Measurements from ENCODE around the gene SOAT1. TPM values are rescaled to one million over a fixed set of nuclear protein-coding genes. Genes with fewer than 3 reads are reported as not detected.

Gene SOAT1
- total and polyA plus RNA-seq, 2 experiments from 2014 or later = 20.8 to 28.9 TPM

GRCh38 chr1:179372160-179372559 is 78.6 kb downstream of the SOAT1 start:
- H3K9me3 ChIP-seq (ENCODE audit: low read depth) = no peaks in the 10 kb centered on the region
- no peaks in the 10 kb centered on the region for H4K20me1 ChIP-seq (ENCODE audit: insufficient read depth, poor library complexity, severe bottlenecking)
- H3K4me2 ChIP-seq = no peak overlapping the region
- no peak overlapping the region for H3K4me3 ChIP-seq
- H3K36me3 ChIP-seq (replicated peaks; ENCODE audit: insufficient read depth, low read depth) = no peaks in the 10 kb centered on the region
- no peak overlapping the region for H2AFZ ChIP-seq
- H3K4me1 ChIP-seq (ENCODE audit: insufficient read depth) = no peaks in the 10 kb centered on the region
- DNase-seq (ENCODE audit: low spot score) = no peak
- TF ChIP-seq CTCF (IDR thresholded peaks at IDR 0.05; ENCODE audit: poor library complexity) (no peak), EZH2phosphoT487 (IDR thresholded peaks at IDR 0.05; ENCODE audit: low read depth, severe bottlenecking, unreplicated experiment) (no peak), EZH2 (IDR thresholded peaks at IDR 0.05; ENCODE audit: borderline replicate concordance) (no peak)
- no peaks in the 10 kb centered on the region for H3K9me2 ChIP-seq (replicated peaks; ENCODE audit: insufficient read depth)
- H3K79me2 ChIP-seq = no peaks in the 10 kb centered on the region
- H3K27me3 ChIP-seq = no peaks in the 10 kb centered on the region
- no peak overlapping the region for H3K27ac ChIP-seq
- 89% methylated on average over 4 of the region's 4 CpGs for WGBS (ENCODE audit: low lambda C conversion rate, missing lambda C conversion rate)

- Histone ChIP-seq H3K9me2 (replicated peaks; ENCODE audit: insufficient read depth) (no peaks in the 10 kb centered on the region), H3K4me3 (no peak overlapping the region), H3K27ac (no peak overlapping the region), H3K36me3 (replicated peaks; ENCODE audit: insufficient read depth, low read depth) (no peaks in the 10 kb centered on the region), H3K4me2 (no peak overlapping the region), H2AFZ (no peak overlapping the region), H3K27me3 (no peaks in the 10 kb centered on the region), H4K20me1 (ENCODE audit: insufficient read depth, poor library complexity, severe bottlenecking) (no peaks in the 10 kb centered on the region), H3K9me3 (ENCODE audit: low read depth) (no peaks in the 10 kb centered on the region), H3K4me1 (ENCODE audit: insufficient read depth) (no peaks in the 10 kb centered on the region), H3K79me2 (no peaks in the 10 kb centered on the region)
- 92% methylated on average over 6 of the region's 6 CpGs for WGBS (ENCODE audit: low lambda C conversion rate, missing lambda C conversion rate)
- DNase-seq (ENCODE audit: low spot score) = no peak
- TF ChIP-seq EZH2phosphoT487 (IDR thresholded peaks at IDR 0.05; ENCODE audit: low read depth, severe bottlenecking, unreplicated experiment) (no peak), EZH2 (IDR thresholded peaks at IDR 0.05; ENCODE audit: borderline replicate concordance) (no peak), CTCF (IDR thresholded peaks at IDR 0.05; ENCODE audit: poor library complexity) (no peak)
Observed at GRCh38 chr1:179376223-179376622, 82.6 kb downstream of the SOAT1 start.

GRCh38 chr1:179380299-179380698 is 86.7 kb downstream of the SOAT1 start:
- Histone ChIP-seq H2AFZ (no peak overlapping the region), H3K4me1 (ENCODE audit: insufficient read depth) (no peaks in the 10 kb centered on the region), H3K79me2 (no peaks in the 10 kb centered on the region), H3K27me3 (no peaks in the 10 kb centered on the region), H3K27ac (no peak overlapping the region), H3K9me3 (ENCODE audit: low read depth) (no peaks in the 10 kb centered on the region), H4K20me1 (ENCODE audit: insufficient read depth, poor library complexity, severe bottlenecking) (no peaks in the 10 kb centered on the region), H3K4me3 (no peak overlapping the region), H3K9me2 (replicated peaks; ENCODE audit: insufficient read depth) (no peaks in the 10 kb centered on the region), H3K36me3 (replicated peaks; ENCODE audit: insufficient read depth, low read depth) (no peaks in the 10 kb centered on the region), H3K4me2 (no peak overlapping the region)
- DNase-seq (ENCODE audit: low spot score) = no peak
- TF ChIP-seq EZH2 (IDR thresholded peaks at IDR 0.05; ENCODE audit: borderline replicate concordance) = no peak
- no peak for TF ChIP-seq EZH2phosphoT487 (IDR thresholded peaks at IDR 0.05; ENCODE audit: low read depth, severe bottlenecking, unreplicated experiment)
- no peak for TF ChIP-seq CTCF (IDR thresholded peaks at IDR 0.05; ENCODE audit: poor library complexity)

- Histone ChIP-seq H3K79me2 (no peaks in the 10 kb centered on the region), H2AFZ (no peak overlapping the region), H3K9me3 (ENCODE audit: low read depth) (no peaks in the 10 kb centered on the region), H3K4me3 (no peak overlapping the region), H3K4me2 (no peak overlapping the region), H3K9me2 (replicated peaks; ENCODE audit: insufficient read depth) (no peaks in the 10 kb centered on the region), H3K27ac (no peak overlapping the region), H4K20me1 (ENCODE audit: insufficient read depth, poor library complexity, severe bottlenecking) (no peaks in the 10 kb centered on the region), H3K36me3 (replicated peaks; ENCODE audit: insufficient read depth, low read depth) (no peaks in the 10 kb centered on the region), H3K27me3 (no peaks in the 10 kb centered on the region), H3K4me1 (ENCODE audit: insufficient read depth) (no peaks in the 10 kb centered on the region)
- TF ChIP-seq EZH2phosphoT487 (IDR thresholded peaks at IDR 0.05; ENCODE audit: low read depth, severe bottlenecking, unreplicated experiment) (no peak), EZH2 (IDR thresholded peaks at IDR 0.05; ENCODE audit: borderline replicate concordance) (no peak), CTCF (IDR thresholded peaks at IDR 0.05; ENCODE audit: poor library complexity) (no peak)
- WGBS (ENCODE audit: low lambda C conversion rate, missing lambda C conversion rate) = 57% methylated on average over 1 of the region's 1 CpG
- DNase-seq (ENCODE audit: low spot score) = no peak
Observed at GRCh38 chr1:179384027-179384426, 90.4 kb downstream of the SOAT1 start.

Data from hepatocyte (in vitro differentiated cells).